GM10248 (cell line): Measurements from ENCODE around the gene FAM149B1.
"Not testable (repeated sequence)": the region's sequence is repeated elsewhere in the genome, so short reads cannot be mapped to it uniquely, and the experiment has no call there.

ENCODE experiments used
- CTCF ChIA-PET: fragments of 300-600 bp; sonication (Branson Sonifier 250); formaldehyde crosslinking; extraction: SDS; loops from one replicate; lab custom pipeline; 2021; ENCODE audit warnings: antibody characterized with exemption; lab: Yijun Ruan, JAX
- POLR2A ChIA-PET: fragments of 350-650 bp; sonication (Branson Sonifier 250); formaldehyde crosslinking; extraction: SDS; loops from one replicate; lab custom pipeline; 2020; ENCODE audit warnings: antibody characterized with exemption; lab: Yijun Ruan, JAX
- DNase-seq: peaks from one replicate; pipeline ENCODE4 v3.0.0; 2012; ENCODE audit errors: extremely low spot score
- TF ChIP-seq, protein P1 (sequence below): IDR thresholded peaks from 2 replicates; pipeline ENCODE4 v1.5.1; 2012; ENCODE audit warnings: mild to moderate bottlenecking, low read depth; ENCODE audit errors: extremely low read depth, missing control alignments, control extremely low read depth

The FAM149B1 gene

DNA sequence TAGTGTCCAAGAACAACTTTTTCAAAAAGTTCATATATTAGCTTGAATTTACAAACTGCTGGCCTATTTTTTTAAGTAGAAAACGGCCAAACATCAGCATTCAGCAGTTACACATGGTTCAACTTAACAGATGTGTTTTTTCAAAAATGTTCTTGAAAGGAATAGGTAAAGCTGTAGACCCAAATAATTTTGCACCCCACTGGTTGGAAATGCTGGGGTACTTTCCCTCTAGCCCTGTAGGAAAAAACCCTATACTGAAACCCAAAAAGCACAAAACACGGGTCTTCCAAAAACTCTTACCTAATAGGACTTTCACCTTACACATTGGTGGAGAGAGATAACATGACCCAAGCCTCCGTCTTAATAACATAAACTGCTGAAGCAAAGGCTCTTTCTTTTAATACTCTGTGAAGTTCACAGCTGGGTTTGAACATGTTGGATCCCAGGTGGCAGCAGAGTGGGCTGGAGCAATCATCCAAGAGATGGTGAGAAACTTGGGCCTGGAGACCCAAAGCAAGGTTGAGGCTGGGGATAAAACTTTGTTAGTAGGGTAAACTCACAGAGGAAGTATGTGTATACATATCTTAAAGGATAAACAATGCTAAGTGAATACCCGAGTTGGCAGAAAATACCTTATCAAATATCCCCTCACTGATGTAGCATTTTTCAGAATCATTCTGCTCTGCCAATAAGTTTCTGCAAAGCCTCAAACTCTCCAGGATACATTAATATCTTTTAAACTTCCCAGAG, 79.8 kb downstream of the FAM149B1 start:
- ChIA-PET CTCF (interaction anchor here (0.8 to 1.6 kb wide), 5 partner anchors 13 to 166 kb away, joined by 3 to 4 read pairs (median 3); partner anchors contain the start of gene ANXA7), POLR2A (interaction anchor here (0.6 to 1.0 kb wide), 4 partner anchors 11 to 498 kb away, joined by 3 to 4 read pairs (median 4); no protein-coding TSS in a partner anchor)
- DNase-seq = no peak
- TF ChIP-seq, protein P1, sequence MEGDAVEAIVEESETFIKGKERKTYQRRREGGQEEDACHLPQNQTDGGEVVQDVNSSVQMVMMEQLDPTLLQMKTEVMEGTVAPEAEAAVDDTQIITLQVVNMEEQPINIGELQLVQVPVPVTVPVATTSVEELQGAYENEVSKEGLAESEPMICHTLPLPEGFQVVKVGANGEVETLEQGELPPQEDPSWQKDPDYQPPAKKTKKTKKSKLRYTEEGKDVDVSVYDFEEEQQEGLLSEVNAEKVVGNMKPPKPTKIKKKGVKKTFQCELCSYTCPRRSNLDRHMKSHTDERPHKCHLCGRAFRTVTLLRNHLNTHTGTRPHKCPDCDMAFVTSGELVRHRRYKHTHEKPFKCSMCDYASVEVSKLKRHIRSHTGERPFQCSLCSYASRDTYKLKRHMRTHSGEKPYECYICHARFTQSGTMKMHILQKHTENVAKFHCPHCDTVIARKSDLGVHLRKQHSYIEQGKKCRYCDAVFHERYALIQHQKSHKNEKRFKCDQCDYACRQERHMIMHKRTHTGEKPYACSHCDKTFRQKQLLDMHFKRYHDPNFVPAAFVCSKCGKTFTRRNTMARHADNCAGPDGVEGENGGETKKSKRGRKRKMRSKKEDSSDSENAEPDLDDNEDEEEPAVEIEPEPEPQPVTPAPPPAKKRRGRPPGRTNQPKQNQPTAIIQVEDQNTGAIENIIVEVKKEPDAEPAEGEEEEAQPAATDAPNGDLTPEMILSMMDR = no peak

GRCh38 chr10:73248259-73248724, 80.4 kb downstream of the FAM149B1 start:
- CTCF ChIA-PET = interaction anchor here (1.6 kb wide), 1 partner anchor 80 kb away, joined by 3 read pairs; no protein-coding TSS in a partner anchor
- no peak for DNase-seq
- TF ChIP-seq, protein P1 = no peak
- POLR2A ChIA-PET = interaction anchor here (0.6 kb wide), 1 partner anchor 497 kb away, joined by 3 read pairs; no protein-coding TSS in a partner anchor

DNA sequence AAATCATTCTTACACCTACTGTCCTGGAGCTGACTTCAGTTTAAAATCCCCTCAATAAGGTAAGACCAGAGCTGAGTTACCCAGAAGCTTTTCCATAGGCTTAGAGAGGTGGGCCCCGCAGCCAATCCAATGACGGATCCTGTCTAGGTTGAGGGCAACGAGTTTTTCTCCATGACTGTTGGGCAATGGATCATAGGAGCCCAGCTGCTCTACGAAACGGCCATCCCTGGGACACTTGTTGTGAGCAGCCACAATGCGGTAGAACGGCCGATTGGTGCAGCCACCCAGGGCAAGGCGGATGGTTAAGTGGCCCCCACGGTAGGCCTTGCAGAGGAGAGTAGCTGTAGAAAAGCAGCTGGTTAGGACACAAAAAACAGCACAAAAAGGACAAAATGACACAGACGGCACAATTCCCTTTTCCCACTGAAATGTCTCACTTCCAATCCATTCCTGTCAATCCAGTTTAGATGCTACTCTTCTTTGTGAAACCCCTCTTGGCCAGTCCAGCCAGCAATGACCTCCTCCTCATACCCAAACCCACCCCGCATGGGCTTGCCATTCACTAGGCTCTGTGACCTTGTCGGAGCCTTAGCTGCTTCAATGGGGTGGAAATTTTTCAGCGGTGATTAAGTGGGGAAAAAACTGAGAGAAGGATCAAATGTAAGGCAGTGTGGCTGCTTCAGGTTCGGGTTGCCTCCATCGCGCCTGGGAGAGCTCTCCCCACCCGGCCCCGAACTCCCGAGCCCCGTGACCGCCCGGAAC, 83.9 kb downstream of the FAM149B1 start:
- ChIA-PET POLR2A (interaction anchor here (1.0 kb wide), 1 partner anchor 156 kb away, joined by 5 read pairs; no protein-coding TSS in a partner anchor), CTCF (interaction anchor here (1.1 to 3.8 kb wide), 3 partner anchors 12 to 392 kb away, joined by 3 to 23 read pairs (median 4); partner anchors contain the start of gene CFAP70)
- TF ChIP-seq, protein P1 = no peak
- no peak for DNase-seq

GRCh38 chr10:73252445-73253224, 84.7 kb downstream of the FAM149B1 start, which contains the start of gene MRPS16:
TSS of gene MRPS16 (minus strand) at chr10:73252644. CDS start at chr10:73252482, 162 bp downstream.
- TF ChIP-seq, protein P1 = no peak
- DNase-seq = peak; percentile 93
- ChIA-PET CTCF (interaction anchor here (1.1 to 3.8 kb wide), 4 partner anchors 11 to 391 kb away, joined by 3 to 23 read pairs (median 4); partner anchors contain the start of gene CFAP70), POLR2A (interaction anchor here (1.0 kb wide), 1 partner anchor 157 kb away, joined by 5 read pairs; no protein-coding TSS in a partner anchor)

DNA sequence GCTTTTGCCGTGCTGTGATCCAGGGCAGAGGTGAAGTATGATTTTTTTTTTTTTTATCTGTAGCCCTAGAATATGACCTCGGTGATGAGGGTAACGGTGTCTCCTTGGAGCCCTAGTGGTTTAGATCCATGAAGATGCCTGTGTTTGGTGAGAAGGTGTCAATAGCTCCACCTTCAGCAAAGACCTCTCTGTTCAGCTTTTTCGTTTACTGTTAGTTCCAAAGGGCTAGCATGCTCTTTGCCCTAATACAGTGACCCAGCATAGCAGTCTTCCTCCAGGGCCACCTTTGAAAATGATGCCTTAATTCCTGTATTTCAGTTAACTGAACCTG, 85.3 kb downstream of the FAM149B1 start:
- TF ChIP-seq, protein P1 = no peak
- CTCF ChIA-PET = interaction anchor here (1.1 to 3.8 kb wide), 3 partner anchors 10 to 391 kb away, joined by 3 to 23 read pairs (median 4); no protein-coding TSS in a partner anchor
- POLR2A ChIA-PET = no interaction called here
- peak; percentile 41 for DNase-seq

GRCh38 chr10:73258612-73259011, 90.7 kb downstream of the FAM149B1 start:
- CTCF ChIA-PET, POLR2A ChIA-PET, DNase-seq: not testable (repeated sequence)
